GM10266 (cell line): ENCODE measurements around the gene NBDY.

Source experiments
- DNase-seq: peaks from one replicate; pipeline ENCODE4 v3.0.0; 2012; ENCODE audit errors: extremely low spot score
- TF ChIP-seq, protein P1 (sequence below): IDR thresholded peaks from 2 replicates; pipeline ENCODE4 v1.5.1; 2012; ENCODE audit warnings: mild to moderate bottlenecking, low read depth; ENCODE audit not compliant: control insufficient read depth, insufficient read depth; ENCODE audit errors: missing control alignments

NBDY gene

DNA sequence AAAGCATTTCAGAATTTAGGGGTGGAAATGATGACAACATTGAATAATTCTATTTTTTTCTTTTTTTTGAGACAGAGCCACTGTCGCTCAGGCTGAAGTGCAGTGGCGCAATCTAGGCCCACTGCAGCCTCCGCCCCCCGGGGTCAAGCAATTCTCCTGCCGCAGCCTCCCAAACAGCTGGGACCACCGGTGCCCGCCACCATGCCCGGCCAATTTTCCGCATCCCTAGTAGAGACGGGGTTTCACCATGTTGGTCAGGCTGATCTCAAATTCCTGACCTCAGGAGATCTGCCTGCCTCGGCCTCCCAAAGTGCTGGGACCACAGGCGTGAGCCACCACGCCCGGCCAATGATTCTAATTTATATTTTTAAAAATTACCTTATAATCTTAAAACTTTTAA, 7.2 kb downstream of the NBDY start:
- no peak for DNase-seq
- TF ChIP-seq, protein P1, sequence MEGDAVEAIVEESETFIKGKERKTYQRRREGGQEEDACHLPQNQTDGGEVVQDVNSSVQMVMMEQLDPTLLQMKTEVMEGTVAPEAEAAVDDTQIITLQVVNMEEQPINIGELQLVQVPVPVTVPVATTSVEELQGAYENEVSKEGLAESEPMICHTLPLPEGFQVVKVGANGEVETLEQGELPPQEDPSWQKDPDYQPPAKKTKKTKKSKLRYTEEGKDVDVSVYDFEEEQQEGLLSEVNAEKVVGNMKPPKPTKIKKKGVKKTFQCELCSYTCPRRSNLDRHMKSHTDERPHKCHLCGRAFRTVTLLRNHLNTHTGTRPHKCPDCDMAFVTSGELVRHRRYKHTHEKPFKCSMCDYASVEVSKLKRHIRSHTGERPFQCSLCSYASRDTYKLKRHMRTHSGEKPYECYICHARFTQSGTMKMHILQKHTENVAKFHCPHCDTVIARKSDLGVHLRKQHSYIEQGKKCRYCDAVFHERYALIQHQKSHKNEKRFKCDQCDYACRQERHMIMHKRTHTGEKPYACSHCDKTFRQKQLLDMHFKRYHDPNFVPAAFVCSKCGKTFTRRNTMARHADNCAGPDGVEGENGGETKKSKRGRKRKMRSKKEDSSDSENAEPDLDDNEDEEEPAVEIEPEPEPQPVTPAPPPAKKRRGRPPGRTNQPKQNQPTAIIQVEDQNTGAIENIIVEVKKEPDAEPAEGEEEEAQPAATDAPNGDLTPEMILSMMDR: no peak

DNA sequence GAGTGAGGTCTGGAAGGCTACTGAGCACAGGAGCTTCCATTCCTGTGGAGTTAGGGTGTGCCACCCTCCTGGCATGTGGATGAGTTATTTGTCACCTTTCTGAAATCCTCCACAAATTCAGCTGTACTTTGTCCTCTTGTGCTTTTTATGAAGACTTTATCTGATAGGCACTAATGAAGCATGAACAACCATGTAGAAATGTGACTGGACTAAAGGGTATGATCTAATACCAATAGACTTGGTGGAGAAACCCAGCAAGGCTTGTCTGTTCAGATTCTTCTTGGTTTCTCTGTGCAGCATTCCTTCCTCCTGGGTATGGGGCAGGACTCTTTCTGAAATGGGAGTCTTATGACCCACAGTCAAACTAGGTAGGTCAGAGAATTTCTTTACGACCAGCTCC, 9.6 kb downstream of the NBDY start:
- no peak for DNase-seq
- TF ChIP-seq, protein P1: no peak

DNA sequence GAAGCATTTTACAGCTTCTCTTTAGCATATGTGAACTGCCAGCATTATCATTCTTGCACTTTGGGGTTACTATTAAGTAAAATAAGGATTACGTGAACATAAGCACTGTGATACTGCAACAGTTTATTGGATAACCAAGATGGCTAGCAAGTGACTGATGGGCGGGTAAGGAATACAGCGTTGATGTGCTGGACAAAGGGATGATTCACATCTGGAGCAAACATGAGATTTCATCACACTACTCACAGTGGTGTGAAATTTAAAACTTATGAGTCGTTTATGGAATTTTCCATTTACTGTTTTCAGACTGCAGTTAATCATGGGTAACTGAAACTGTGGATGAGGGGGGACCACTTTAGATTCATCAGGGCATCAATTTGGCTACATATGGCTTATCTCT, 16.0 kb downstream of the NBDY start:
- no peak for DNase-seq
- TF ChIP-seq, protein P1: no peak

DNA sequence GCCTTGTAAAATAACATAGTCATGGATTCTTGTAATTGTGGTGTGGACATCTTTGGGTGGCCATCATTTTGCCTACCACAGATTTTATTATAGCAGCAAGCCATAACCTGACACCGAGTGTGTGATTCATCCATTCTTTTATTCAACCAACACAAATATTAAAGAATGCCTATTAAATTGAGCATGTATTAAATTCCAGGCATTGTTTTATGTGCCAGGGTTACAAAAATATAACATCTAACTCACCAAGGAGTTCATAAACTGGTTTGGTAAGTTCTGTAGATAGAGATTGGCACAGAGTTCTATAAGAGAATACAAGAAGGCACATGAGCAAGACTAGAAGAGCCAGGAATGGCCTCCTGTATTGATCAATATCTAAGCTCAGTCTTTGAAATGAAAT, 18.0 kb downstream of the NBDY start:
- TF ChIP-seq, protein P1: no peak
- no peak for DNase-seq

DNA sequence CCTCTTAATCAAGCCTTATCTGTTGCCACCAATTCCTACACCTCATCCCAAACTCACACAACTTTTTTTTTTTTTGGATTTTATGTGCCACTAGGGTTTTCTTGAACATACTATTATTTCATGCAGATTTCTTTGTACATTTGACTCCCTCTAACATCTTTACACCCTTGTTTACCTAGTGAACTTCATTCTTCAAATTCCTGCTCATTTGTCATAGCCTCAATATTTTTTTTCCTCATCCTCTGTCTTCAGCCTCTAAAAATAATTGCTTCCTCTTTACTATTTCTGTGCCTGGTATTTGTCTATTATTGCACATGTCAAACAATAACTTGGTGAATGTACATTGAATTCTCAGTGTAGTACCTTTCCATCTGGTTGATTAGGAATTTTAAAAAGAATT, 22.0 kb downstream of the NBDY start:
- DNase-seq: no peak
- TF ChIP-seq, protein P1: no peak

DNA sequence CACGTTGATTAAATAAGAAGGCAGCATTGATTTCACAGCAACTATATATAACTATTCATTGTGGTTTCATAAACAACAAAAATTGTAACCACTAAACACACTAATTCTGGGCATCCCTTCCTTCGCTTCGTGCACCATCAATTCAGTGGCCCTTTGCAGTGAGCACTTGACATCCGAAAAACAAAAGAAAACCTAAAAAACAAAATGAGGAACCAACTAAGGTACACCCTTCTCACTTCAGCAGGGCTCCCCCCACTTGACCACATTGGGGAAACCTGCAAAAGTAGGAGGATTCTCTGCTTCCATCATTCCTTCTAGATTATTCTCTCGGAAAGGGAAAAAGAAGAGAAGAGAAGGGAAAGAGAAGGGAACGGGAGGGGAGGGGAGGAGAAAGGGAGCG, 28.3 kb downstream of the NBDY start:
- DNase-seq: no peak
- TF ChIP-seq, protein P1: no peak

DNA sequence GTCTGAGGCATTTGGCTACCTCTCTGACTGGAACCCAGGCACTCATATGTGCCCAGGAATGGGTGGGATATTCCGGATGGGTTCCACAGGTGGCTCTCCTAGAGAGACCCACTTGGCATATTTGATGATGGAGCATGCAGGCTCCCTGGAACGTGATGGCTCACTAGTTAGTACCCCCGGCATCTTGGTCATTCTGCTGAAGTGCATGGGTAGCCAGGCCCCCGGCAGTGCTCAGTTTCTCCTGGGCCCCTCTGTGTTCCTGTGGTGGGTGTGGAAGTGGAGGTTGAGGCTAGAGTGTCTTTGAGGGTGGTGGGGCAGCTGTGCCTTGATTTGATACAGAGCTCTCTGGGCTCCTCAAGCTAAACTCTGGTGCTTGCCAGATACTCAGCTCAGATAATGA, 29.4 kb downstream of the NBDY start:
- TF ChIP-seq, protein P1: no peak
- DNase-seq: no peak
